HG03469 (cell line): ENCODE measurements around the gene CEND1.

Experiments used
- ATAC-seq: cut with Tn5 transposase; IDR thresholded peaks from one replicate; pipeline ENCODE4 v1.9.1; 2021; ENCODE audit warnings: mild to moderate bottlenecking, moderate library complexity, moderate number of reproducible peaks; ENCODE audit not compliant: unreplicated experiment

Gene CEND1

DNA sequence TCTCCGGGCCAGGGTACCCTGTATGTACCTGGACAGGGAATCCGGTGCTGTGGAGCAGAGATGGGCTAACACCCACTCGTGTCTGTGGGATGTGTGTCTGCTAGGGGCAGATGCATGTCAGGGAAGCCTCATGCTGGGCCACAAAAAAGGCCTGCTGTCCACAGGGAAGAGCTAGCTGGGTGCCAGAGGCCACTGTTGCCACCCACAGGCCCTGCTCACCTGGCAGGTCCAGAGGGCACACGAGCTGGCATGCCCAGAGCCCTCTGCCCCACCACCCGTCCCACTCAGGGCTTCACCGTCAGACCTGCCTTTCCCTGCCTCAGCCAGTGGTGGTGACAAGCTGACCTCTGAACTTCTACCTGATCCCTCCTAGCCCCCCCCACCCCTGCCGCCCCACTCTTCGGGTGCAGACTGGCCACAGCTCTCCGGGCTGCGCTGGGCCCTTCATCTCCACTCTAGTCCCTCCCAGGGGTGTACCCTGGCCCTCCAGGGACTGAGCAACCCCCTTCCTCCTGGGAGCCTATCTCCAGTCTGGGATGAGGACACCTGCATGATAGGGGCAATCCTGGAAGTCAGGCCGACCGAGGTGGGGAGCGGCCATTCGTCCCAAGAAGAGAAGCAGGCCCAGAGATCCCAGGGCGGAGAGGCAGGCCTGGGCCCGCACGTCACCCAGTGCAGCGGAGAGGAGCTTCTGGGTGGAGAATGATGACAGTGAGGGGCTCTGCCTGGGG is 6.8 kb upstream of the CEND1 start:
- ATAC-seq: no peak

DNA sequence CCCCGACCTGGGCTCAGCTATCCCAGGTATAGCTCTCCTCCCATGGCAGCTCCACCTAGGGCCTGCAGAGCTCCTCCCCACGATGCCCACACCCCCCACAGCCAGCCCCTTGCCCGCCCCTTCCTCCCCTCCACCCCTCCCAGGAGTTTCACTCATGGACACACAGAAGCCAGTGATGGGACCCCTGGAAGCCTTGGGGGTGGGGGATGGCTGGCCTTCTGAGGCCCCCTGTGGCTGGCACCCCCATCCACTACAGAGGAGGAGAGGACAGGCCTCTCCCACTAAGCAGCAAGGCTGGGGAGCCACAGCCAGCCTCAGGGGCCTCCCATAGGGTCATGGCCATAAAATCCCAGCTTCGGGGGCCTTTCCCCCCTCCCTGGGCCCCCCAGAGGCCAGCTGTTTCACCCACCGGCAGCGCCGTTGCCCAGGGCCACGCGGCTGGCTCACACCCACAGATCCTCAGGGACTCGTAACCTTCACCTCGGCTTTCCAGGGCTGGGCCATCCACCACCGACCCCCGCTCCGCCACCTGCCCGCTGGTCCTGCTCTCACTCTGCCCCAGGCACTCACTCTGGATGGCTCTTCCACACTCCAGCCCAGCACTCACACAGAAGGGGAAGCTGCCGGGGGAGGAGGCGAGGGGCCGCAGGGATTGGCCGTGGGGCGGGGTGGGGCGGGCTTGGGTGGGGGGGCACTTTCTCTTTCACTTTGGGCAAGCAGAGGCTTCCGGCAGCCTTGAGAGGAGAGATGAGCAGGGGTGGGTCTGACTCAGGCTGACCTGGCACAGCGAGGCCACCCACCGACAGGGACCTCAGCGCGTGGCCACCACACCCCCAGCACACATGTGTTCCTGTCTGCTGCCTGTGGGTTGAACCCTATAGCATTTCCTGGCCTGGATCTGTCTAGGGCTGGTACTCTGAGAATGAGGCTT is 6.0 kb upstream of the CEND1 start:
- ATAC-seq: no peak

DNA sequence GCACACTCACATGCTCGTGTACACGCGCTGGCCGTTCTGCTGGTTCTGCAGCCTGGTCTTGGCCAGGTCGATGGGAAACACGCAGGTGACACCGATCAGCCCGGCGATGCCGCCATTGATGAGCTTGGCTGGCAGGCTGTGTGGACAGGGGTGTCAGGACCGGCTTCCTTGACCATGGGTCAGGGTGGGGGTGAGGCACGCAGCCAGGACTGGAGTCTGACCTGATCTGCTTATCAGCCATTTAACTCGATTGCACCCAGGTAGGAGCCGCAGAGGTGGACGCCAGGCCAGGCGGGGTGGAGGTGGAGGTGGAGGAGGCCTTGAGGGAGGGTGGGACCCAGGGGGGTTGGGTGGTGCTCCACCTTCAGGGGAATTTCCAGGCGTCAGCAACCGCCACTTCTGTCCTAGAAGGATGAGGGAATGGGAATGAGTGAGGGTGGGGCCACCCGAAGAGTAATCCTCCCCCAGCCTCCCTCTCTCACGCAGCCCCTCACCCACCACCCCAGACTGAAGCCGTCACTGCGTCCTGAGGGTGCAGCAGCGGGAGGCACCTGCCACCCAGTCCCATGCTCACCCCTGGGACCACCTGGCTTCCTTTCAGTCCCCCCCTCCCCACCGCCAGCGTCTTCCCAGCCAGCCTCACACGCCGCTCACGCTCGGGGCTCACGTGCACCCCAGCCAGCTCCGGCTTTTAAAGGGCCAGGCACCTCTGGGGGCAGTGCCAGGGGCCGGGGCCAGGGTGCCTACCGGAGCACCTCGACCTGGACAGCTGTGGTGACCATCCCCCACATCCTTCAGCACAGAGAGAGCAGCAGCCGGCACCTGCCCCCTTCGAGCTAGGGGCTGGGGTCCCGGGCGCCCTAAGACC is 5.1 kb upstream of the CEND1 start:
- no peak for ATAC-seq

DNA sequence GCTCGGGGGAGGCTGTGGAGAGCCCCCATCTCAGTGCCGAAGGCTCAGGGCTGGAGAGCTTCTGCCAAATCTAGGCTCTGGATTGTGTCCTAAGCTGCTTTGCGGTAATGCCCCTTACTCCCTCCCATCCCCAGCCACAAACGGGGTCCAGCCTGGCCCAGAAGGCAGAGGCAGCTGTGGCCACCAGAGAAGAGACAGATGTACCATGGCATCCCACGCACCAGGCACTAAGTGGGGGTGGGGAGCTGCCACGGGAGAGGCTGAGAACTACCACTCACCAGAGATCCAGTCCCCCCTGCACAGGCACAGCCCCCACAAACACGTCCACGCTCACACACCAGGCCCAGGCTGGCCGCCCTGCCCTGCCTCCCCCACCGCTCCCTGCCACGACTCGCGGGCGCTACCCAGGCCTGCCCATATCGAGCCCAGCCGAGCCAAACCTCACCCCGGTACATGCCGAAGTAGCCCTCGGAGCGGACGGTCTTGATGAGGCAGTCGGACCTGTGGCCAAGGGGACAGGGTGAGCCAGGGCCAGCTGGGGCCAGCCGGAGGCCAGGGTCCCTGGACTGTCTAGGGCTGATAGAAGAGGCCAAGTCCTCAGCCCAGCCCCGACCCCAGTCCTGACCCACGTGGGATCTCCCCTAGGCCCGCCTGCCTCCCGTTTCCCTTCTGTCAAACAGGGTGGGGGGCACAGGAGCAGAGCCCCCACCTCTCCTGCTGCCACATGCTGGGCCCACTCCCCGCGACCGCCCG is 4.3 kb upstream of the CEND1 start:
- ATAC-seq: no peak

DNA sequence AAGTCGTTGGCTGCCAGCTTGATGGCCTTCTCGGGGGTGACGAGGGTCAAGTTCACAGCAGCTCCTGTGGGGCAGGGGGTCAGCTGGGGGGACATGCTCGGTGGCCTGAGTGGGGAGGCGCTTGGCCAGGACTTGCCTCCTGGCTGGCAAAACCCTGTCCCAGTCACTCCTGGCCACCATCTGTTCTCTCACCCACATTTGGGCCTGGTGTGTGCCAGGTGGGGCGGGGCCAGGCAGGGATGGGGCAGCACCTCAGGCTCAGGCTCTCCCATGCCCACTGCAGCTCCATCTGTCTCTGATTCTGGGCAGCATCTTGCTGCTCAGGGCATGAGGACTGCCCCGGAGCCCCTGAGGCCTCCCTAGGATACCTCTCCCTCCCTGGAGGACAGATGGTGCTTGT is 3.7 kb upstream of the CEND1 start:
- no peak for ATAC-seq

DNA sequence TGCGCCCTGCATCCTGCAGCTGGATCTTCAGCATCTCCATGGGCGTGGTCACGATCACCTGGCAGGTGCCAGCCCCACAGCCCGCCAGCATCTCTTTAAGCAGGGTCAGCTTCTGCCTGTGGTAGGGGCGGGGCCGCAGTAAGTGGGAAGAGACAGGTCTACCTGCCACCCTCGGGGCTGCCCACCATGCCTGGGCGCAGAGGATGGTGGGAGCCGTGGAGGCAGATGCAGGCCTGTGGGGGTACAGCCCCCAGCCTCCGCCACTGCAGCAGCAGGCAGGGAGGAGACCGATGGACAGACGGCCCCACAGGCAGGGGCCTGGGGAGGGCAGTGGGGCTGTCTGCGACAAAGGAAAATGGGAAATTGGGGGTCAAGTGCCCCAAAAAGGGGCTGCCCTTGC is 3.0 kb upstream of the CEND1 start:
- ATAC-seq: no peak

DNA sequence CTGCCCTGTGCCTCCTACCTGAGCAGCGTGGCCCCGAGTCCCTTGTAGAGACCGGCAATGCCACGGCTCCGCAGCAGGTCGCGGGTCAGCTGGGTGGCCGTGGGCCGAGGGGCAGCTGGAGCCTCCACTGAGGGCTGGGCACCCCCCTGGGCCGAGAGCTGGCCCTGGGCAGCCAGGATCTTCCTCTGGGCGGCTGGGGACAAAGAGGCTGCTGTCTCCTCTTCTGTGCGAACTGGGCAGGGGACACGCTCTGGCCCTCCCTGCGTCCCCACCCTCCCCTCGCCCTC is 2.6 kb upstream of the CEND1 start:
- no peak for ATAC-seq

DNA sequence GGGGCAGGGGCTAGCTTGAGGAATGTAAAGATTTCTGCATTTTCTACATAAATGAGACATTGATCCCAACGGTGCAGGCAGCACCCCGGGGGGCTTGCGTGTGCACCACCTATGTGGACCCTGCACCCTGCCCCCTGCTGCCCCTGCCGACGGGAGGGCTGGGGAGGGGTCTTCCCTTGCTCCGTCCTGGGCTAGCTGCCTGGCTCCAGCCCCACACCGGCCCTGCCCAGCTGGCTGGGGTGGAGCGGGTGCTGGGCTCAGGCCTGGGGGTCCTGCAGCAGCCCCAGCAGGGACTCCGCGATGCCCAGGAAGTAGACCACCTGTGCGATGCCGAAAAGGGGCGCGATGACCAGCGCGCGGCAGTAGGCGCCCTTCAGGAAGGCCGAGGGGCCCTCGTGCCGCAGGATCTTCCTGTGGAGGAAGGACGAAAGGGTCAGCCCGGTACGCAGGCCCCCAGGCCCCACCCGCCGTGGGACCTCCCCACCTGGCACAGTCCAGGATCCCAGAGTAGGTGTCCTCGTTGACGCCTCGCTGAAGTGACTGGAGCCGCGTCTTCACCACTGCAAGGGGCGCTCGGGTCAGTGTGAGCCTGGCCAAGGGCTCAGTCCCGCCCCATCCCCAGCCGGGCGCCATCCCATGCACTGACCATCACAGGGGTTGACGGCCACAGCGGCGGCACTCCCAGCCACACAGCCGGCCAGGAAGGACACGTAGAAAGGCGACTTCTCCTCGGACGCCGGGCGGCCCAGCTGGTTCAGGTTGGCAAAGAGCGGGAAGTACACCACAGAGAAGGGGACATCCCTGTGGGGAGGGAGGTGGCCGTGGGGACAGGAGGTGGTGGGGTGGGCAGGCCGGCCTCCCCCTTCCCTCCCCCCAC is 2.0 kb upstream of the CEND1 start:
- ATAC-seq: no peak

DNA sequence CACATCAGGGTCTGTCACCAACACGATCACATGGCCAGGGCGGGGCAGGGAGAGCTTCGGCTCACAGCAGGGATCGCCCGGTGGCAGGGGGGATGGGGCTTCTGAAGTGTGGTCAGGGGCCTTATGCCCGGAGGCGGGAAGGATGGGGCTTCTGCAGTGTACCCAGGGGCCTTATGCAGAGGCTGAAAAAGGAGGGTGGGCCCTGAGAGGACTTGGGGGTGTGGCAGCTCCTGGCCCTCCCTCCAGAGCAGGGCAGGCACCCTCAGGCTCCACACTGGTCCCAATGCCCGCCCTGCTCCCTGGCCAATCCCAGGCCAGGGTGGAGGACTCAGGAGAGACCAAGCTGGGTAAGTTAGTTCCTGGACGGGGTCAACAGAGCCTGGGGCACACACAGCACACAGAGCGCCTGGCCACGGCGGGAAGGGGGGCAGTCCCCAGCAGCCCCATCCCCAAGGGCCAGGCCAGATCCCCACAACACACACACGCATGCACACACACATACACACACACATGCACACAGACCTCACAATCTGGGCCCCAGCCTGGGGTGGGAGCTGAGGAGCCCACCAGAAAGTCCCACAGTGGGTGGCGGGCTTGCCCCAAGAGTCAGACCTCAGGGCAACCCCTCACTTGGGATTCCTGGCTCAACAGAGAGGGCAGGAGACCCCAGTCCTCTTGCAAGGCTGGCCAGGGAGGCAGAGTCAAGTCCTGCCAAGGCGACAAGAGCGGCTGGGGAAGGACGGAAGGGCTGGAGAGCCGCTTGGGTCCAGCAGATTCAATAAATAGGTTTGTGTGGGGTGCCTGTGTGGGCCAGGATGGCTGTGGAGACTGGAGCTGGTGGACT is 1.1 kb upstream of the CEND1 start:
- ATAC-seq: no peak

DNA sequence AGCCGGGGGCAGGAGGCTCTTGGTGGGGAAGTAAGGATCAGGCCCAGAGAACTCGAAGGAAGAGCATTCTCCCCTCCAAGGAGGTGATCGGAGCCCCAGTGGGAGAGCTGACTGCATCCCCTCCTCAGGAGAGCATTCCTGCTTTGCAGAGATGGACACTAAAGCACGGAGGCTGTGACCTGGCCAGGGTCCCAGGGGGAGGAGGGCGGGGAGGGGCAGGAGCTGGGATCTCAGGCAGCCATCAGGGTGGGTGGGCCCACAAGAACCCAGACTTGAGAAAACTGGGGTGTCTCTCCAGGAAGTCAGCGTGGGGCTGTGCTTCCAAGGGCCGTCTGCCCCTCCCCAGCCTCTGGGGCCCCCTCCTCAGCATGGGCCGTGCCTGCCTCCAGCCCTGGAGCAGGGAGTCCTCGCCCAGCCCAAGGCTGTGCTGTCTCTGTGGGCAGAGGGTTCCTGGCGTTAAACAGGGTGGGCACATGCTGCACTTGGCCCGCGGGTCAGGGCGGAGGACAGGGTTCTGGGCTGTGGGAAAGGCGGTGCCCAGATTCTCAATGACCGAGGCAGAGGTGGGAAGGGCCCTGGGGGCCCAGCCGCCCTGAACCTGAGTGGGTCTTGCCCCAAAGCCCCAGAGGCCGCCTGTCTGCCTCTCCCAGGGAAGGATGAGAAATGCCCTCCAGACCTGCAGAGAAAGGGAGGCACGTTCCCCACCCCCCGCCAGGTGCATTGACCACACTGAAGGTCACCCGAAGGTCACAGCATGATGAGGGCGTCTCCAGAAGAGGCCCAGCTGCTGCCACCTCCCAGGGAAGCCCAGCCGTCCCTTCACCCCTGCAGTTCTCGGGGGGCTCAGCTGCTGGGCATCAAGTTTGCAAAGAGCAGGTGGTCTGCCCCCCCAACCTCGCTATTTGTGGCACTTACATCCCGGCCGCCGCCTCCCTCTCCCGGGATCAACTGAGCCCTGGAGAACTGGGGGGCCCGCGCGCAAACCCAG is 643 bp downstream of the CEND1 start:
- no peak for ATAC-seq

DNA sequence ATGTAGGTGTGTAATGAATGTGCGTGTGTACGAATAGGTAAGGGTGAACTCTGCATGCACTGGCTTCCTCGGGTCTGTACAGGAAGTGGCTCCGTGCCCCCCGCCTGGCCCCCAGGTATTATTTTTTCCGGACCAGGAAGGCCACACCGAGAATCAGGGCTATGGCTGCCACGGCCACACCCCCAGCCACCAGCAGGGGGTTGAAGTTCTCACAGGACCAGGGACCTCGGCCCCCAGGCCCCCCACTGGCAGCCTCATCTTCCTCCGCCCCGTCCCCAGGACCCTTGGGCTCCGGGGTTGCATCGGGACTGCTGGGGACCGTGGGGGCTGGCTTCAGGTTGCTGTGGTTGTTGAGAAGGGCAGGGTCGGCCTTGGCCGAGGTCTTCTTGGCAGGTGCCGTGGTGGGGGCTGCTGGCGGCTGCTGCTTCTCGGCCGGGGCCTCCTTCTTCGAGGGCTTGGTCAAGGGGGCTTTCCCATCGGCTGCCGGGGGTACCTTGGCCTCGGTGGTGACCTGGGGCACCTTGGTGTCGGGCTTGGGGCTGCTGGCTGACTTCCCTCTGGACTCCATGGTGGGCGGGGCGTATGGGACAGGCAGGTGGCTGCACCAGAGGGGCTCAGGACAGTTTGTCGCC is 1.8 kb downstream of the CEND1 start:
- ATAC-seq: no peak

DNA sequence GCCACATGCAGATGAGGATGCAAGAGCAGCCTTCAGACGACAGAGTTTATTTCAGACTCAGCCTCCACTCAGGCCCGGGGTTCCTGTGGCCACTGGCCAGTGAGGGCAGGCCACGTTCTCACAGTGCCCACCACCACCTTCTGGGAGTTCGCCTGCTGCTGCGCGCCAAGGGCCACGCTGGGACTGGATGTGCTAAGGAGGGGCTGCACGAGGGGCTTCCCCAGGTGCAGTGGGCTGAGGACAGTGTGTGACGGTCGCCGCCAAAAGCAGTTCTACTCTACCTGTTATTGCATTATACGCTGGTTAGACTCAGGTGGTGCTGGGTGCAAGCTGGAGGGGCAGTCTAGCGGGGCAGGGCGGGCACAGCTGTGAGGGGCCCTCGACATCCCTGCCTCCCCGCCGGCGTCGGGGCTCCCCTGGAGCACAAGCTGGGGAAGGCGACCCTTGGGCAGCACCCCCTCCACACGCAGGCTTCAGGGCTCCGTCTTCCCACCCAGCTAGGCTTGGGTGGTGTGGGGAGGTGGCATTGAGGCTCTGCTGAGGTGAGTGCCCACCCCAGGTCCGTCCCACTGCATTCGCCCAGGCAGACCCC is 2.7 kb downstream of the CEND1 start:
- ATAC-seq: no peak

DNA sequence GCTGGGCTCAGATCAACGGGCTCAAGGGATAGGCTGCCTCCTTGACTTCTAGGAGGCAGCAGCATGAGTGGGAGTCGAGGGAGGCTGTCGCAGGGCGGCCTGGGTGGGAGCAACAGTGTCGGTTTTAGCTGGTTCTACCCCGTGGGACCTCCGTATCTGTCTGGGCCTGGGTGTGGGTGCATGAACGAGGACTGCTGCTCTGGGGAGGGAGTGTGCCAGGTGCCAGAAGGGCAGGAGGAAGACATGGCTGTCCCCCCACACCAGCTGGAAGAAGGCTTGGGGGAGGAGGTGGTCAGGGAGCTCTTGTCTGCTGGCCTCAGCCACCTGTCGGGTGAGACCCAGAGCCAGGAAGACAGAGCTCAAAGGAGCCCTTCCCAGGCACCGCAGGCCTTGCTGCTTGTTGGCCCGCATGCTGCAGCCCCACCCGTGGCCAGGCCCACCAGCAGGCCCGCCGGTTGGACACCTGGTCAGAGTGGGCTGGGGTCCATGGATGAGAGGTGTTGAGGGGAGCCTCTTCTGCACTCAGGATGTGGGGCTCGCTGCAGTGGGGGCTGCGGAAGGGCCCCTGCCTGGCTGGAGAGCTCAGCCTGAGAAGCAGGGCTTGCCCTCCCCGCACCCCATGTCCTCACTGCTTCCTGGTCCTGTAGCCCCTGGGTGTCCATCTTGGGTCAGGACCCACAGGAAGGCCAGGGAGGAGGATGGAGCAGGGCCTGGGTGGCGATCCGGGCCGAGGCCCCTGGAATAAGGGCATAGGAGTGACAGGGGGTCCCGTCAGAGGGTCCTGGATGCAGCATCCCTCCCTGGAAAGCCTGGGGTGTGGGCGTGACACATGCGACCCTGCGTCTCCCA is 3.4 kb downstream of the CEND1 start:
- ATAC-seq: no peak

DNA sequence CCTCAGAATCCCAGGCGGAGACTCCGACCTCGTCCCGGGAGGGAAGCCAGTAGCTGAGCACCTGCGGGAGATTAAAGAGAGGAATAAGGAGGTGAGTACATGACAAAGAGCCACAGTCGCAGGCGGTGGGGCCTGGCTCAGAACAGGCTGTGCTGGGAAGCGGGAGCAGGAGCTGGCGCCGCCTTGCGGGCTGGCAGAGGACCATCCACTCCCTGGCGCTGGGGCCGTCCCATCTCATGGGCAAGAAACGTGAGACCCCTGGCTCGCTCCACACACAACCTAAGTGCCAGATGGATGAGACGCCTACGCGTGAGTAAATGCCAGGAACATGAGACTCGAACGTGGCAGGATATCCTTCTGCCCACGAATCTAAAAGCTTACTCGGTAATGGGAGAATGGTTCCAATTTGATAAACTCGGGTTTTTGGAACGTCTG is 6.3 kb downstream of the CEND1 start:
- ATAC-seq: no peak

DNA sequence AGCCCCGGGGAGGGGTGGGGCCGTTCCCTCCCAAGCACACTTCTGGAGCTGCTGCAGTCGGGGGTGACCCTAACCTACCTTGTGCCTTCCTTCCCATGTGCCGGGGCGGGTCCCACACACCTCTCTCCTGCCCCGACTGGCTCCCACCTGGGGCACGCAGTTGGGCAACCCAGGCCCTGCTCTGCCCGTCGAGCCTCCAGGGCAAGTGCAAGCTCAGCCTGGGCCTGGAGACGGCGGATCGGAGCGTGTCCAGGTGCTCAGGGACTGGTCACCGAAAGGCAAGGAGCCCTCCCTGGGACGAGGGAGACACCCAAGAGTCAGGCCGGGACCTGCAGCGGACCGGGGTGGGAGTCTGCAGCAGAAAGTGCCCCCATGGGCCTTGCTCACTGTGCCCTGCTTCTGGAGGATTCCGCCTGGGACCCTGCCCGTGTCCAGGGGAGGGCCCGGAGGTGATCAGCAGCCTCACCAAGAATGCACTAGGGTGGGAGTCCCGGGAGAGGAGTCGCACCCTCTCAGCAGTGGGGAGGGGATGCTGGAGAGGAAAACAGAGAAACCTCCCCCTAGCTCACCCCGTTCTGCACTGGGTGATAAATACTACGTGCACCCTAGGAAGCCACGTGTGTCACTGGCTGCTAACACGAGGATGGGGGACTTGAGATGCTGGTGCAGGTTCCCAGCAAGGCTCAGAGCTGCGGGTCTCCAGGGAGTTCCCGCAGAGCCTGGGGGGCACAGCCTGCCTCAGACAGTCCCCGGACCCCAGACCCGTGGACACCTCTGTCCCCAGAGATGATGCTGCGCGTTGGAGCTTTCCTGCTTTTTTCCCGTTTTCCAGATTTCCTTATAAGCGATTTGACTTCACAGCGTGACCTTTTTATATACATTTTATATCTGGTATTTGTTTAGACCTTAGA is 7.4 kb downstream of the CEND1 start:
- ATAC-seq: no peak
